ENCODE results near the gene LCNL1. TPM values are rescaled to one million over a fixed set of nuclear protein-coding genes. Genes with fewer than 3 reads are reported as not detected.
A peak's percentile ranks its signal among the peaks of the same experiment; 100 is the strongest.

The LCNL1 gene
- total RNA-seq, 6 donors from 2014 or later: 0.61 to 6.3 (median 1.8) TPM; not detected in 1

- no peak overlapping the region for H3K27ac ChIP-seq
- no peaks in the 10 kb centered on the region for H3K27me3 ChIP-seq
- H3K4me3 ChIP-seq: no peak overlapping the region
- DNase-seq: no peak
- no peak for TF ChIP-seq EP300 (IDR thresholded peaks at IDR 0.05)
- no peak for TF ChIP-seq POLR2A (IDR thresholded peaks at IDR 0.05)
- TF ChIP-seq POLR2AphosphoS5 (IDR thresholded peaks at IDR 0.05): no peak
- TF ChIP-seq, protein P1, sequence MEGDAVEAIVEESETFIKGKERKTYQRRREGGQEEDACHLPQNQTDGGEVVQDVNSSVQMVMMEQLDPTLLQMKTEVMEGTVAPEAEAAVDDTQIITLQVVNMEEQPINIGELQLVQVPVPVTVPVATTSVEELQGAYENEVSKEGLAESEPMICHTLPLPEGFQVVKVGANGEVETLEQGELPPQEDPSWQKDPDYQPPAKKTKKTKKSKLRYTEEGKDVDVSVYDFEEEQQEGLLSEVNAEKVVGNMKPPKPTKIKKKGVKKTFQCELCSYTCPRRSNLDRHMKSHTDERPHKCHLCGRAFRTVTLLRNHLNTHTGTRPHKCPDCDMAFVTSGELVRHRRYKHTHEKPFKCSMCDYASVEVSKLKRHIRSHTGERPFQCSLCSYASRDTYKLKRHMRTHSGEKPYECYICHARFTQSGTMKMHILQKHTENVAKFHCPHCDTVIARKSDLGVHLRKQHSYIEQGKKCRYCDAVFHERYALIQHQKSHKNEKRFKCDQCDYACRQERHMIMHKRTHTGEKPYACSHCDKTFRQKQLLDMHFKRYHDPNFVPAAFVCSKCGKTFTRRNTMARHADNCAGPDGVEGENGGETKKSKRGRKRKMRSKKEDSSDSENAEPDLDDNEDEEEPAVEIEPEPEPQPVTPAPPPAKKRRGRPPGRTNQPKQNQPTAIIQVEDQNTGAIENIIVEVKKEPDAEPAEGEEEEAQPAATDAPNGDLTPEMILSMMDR (IDR thresholded peaks at IDR 0.05): no peak
- 71 to 93% methylated on average over 1 of the region's 1 CpG for WGBS, 2 donors
- peaks cover 0 to 10% (median 5%) of the 10 kb centered on the region in 4 donors for H3K4me1 ChIP-seq
- no peaks in the 10 kb centered on the region for H3K36me3 ChIP-seq
- no peaks in the 10 kb centered on the region for H3K9me3 ChIP-seq
- ATAC-seq (ENCODE audit: low FRiP score in 2 of 2): no peak
Measured at GRCh38 chr9:136957461-136957860, 25.3 kb upstream of the LCNL1 start.

DNA sequence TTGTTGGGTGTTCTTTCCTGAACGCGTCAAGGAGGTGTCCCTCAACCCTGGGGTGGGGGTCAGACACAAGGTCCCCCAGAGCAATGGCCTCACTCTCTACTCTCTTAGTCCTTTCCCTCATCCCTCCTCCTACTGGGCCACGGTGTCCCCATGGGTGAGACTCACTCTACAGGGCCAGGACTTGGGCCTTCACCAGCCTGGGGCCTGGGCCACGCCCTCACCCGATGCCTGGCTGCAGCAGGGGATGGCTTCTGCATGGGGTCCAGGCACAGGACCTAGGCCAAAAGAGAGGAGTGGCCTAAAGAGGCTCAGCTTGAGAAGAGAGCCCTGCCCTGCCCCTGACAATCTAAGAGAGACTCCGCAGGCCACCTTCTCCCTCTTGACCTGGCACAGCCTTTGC is 24.9 kb upstream of the LCNL1 start:
- Histone ChIP-seq H3K27me3 (no peaks in the 10 kb centered on the region), H3K9me3 (no peaks in the 10 kb centered on the region), H3K36me3 (no peaks in the 10 kb centered on the region), H3K4me1 (peaks cover 0 to 10% (median 5%) of the 10 kb centered on the region in 4 donors), H3K27ac (no peak overlapping the region), H3K4me3 (no peak overlapping the region)
- ATAC-seq (ENCODE audit: low FRiP score in 2 of 2) (no peak), DNase-seq (peak in 1 of 2 donors; percentile 49)
- WGBS, 2 donors: 86 to 99% methylated on average over 6 of the region's 6 CpGs
- TF ChIP-seq, protein P1 (IDR thresholded peaks at IDR 0.05): no peak
- no peak for TF ChIP-seq POLR2AphosphoS5 (IDR thresholded peaks at IDR 0.05)
- no peak for TF ChIP-seq POLR2A (IDR thresholded peaks at IDR 0.05)
- TF ChIP-seq EP300 (IDR thresholded peaks at IDR 0.05): no peak

DNA sequence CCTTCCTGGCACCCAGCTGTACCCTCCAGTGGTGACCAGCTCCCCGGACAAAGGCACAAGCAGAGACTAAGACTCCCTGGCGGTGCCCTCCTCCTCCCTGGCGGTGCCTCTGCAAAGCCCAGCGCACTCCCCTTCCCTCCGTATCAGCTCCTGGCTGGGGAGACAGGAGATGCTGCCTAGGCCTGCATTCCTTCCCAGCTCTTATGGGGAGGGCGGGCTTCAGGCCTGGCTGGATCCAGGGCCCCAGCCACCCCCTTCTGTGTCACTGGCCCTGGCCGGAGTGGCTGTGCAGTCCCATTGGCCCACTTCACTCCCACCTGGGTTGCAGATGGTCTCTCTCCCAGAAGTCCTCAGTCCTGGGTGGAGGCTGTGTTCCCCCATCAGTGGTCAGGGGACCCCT is 24.3 kb upstream of the LCNL1 start:
- TF ChIP-seq EP300 (IDR thresholded peaks at IDR 0.05): no peak
- no peak for TF ChIP-seq POLR2AphosphoS5 (IDR thresholded peaks at IDR 0.05)
- TF ChIP-seq, protein P1 (IDR thresholded peaks at IDR 0.05): no peak
- Histone ChIP-seq H3K27me3 (no peaks in the 10 kb centered on the region), H3K4me3 (no peak overlapping the region), H3K4me1 (peaks cover 0 to 10% (median 5%) of the 10 kb centered on the region in 4 donors), H3K27ac (no peak overlapping the region), H3K36me3 (no peaks in the 10 kb centered on the region), H3K9me3 (no peaks in the 10 kb centered on the region)
- no peak for ATAC-seq (ENCODE audit: low FRiP score in 2 of 2)
- 90% methylated on average over 2 to 6 of the region's 7 CpGs for whole genome bisulfite sequencing, 2 donors
- peak in 1 of 2 donors; percentile 56 for DNase-seq

DNA sequence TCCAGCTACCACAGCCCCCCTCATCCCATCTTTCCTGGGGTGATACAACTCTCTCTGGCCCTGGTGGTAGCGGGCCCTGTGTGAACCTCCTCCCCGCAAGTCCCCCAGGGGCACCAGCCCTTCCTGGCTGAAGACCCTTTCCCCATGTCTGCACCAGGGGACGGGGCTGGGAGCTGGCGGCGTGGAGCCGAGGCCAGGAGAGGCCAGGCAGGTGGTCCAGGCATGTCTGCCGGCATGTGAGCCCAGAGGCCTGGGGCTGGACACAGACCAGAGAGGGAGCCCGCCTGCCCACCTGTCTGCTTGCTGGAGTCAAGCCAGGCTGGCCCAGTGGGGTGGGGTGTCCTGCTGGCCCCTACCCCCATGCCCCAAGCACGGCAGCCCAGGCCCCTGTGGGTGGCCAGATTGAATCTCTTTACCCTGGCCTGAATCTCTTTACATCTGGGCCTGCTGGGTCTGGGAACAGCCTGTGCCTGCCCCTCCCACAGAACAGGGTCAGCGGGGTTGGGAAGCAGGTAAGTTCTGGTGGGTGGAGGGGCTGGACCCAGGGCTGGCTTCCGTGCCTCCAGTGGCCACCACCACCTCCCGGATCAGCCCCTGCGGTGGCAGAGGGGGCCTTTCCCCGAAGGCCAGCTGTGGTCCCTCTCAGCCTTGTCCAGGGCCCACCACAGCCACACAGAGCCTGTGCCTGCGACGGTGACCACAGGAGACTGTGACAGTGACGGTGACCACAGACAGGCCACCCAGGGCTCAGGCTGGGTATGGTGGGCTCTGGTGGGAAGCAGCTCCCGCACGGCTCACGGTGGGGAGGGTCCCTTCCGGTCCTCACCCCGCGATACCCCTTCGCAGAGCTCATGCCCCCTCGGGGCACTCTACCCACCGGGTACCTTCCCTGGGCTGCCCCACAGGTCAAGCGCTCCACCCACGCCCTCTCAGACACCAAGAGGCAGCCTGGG is 23.6 kb upstream of the LCNL1 start:
- Histone ChIP-seq H3K27me3 (no peaks in the 10 kb centered on the region), H3K27ac (peak overlapping the region in 2 of 4 donors; percentile 54), H3K4me1 (peaks cover 2 to 13% (median 8%) of the 10 kb centered on the region in 4 donors), H3K9me3 (no peaks in the 10 kb centered on the region), H3K4me3 (no peak overlapping the region), H3K36me3 (no peaks in the 10 kb centered on the region)
- DNase-seq: peak in 1 of 2 donors; percentile 71
- ATAC-seq (ENCODE audit: low FRiP score in 2 of 2): no peak
- WGBS, 2 donors: 87 to 91% methylated on average over 13 to 26 of the region's 28 CpGs
- TF ChIP-seq POLR2A (IDR thresholded peaks at IDR 0.05): no peak
- TF ChIP-seq, protein P1 (IDR thresholded peaks at IDR 0.05): no peak

Data from upper lobe of left lung (tissue), 6 donors.